ENCODE measurements around the gene DCAF17.

The DCAF17 gene

GRCh38 chr2:171434013-171434989, at the start of gene DCAF17:
TSS of gene DCAF17 (plus strand) at chr2:171434226. CDS start at chr2:171434578, 352 bp downstream.
- DNase-seq: peak; percentile 95

GRCh38 chr2:171386627-171387026, 47.4 kb upstream of the DCAF17 start:
- no peak for DNase-seq

DNA sequence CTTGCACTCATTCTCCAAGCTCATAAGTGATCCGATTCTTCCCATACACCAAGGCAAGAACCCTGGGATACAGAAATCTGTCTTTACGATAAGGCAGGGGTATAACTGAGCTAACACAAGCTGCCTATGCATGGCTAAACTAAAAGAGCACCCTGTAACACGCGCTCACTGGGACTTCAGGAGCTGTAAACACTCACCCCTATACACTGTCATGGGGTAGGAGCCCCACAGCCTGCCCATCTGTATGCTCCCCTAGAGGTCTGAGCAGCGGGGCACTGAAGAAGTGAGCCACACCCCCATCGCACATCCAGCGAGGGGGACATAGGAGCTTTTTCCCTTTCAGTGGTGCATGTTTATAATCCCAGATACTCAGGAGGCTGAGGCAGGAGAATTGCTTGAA, 47.0 kb upstream of the DCAF17 start:
- DNase-seq: no peak

DNA sequence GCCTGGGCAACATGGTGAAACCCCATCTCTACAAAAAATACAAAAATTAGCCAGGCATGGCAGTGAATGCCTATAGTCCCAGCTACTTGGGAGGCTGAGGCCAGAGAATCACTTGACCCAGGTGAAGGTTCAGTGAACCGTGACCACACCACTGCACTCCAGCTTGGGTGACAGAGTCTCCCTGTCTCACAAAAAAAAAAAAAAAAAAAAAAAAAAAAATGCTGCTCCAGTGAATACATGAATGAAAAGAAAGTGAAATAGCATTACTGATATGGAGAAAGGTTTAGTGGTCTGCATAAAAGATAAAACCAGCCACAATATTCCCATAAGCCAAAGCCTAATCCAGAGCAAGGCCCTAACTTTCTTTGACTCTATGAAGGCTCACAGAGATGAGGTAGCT, 44.7 kb upstream of the DCAF17 start:
- DNase-seq: no peak

DNA sequence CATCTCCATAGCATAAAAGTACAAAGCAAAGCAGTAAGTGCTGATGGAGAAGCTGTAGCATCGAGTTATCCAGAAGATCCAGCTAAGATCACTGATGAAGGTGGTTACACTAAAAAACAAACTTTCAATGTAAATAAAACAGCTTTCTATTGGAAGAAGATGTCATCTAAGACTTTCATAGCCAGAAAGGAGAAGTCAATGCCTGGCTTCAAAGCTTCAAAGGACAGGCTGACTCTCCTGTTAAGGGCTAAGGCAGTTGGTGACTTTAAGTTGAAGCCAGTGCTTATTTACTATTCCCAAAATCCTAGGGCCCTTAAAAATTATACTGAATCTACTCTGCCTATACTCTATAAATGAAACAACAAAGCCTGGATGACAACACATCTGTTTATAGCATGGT, 44.2 kb upstream of the DCAF17 start:
- DNase-seq: no peak

DNA sequence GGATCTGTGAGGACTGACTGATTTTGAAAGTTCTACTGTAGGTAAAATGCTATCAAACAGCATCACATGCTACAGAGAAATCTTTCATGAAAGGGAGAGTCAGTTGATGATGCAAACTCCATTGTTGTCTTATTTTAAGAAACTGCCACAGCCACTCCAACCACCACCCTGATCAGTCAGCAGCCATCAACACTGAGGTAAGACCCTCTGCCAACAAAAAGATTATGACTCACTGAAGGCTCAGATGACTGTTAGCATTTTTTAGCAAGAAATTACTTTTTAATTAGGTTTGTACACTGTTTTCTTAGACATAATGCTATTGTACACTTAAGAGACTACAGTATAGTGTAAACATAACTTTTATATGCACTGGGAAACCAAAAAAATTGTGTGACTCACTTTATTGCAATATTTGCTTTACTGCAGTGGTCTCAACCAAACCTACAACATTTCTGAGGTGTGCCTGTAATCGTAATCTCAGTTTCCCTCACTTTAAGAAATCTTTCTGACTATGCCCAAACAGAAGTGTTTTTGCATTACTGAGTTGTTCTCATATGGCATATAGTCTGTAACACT, 43.0 kb upstream of the DCAF17 start:
- DNase-seq: peak; percentile 10

GRCh38 chr2:171391532-171391931, 42.5 kb upstream of the DCAF17 start:
- no peak for DNase-seq

DNA sequence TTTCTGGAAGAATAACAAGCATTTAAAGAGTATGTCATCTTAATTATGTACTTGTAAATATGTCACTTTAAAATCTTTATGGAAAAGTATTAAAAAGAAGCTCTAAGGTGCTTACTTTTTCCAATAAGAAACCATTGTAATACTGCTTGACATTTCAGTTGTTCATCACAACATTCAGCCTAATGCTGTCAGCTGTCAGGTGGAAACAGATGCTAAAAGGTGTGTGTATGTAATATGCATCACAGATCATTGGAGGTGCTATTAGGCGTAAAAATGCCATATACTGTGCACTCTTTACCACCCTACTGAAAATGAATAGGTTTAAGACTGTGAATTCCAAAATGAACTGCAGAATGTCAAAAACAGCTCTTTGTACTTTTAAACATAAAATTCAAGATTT, 40.5 kb upstream of the DCAF17 start:
- DNase-seq: no peak

DNA sequence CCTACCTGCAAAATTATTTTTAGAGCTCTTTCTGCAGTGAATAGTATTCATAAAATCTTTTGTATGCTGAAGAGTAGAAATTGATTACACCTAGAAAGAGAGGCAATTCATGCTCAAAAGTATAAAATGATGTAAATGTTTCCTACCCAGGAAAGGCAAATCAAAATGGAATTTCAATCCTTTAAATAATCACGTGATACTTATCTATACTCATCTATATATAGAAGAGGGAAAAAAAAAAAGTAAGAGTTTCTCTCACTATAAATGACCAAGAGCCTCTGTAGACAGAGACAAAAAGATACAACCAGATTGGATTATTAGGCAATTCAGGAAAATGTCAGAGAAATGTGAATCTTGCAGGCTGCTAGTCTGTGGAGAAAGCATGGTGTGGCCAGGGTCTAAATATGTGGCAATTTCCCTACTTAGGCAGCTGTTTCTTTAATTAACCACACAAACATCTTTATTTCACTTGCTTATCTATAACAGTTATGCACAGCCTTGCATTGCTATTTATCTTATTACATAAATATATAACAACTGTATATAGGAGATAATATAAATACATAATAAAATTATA, 39.8 kb upstream of the DCAF17 start:
- no peak for DNase-seq

DNA sequence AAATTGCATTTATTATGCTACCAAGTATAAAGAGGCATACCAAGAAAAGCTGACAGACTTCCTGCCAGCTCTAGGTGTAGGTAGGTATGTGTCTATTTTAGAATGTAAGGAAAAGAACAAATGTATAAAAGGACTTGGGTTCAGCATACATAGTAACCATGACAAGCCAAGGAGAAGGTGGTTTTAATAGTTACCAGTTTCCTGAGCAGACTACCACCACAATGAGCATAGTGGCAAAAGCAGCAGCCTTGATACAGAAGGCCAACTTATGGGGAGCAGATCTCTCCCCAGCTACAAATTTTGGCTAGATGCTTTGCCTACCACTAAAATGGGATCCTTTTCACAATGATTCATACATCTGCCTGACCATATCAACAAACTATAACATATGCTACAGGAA, 34.7 kb upstream of the DCAF17 start:
- DNase-seq: no peak

DNA sequence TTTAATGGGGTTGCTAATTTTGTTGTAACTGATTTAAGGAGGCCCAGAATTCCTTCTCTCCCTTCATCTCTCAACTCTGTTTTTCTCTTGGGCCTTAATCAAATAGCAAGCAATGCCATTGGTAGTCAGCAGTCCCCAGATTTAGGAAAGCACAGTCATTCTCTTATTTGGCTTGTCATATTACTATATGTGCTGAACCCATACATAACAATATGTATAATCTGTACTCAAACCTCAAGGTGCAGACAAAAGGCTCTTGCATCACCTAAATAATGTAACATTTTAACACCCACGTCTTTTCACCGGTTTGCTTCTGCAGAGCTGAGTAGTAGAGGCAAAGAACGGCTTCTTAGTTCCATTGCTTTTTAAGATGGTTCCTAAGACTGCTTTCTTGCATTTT, 33.6 kb upstream of the DCAF17 start:
- no peak for DNase-seq

DNA sequence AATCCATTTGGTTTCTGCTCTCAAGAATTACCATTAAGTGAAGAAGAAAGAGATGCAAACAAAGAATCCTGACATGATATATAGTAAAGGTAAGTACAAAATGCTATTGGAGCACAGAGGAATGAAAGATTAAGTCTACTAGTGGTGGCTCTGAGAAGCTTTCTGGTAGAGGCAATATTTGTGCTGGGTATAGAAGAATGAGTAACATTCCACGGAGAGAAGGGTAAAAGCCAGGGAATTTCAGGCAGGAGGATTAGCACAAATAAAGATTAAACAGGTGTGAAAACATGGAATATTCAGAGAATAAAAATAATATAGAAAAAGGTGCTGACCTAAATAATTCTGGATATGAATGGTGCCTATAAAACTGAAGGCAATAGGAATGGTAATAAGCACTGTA, 32.1 kb upstream of the DCAF17 start:
- no peak for DNase-seq

DNA sequence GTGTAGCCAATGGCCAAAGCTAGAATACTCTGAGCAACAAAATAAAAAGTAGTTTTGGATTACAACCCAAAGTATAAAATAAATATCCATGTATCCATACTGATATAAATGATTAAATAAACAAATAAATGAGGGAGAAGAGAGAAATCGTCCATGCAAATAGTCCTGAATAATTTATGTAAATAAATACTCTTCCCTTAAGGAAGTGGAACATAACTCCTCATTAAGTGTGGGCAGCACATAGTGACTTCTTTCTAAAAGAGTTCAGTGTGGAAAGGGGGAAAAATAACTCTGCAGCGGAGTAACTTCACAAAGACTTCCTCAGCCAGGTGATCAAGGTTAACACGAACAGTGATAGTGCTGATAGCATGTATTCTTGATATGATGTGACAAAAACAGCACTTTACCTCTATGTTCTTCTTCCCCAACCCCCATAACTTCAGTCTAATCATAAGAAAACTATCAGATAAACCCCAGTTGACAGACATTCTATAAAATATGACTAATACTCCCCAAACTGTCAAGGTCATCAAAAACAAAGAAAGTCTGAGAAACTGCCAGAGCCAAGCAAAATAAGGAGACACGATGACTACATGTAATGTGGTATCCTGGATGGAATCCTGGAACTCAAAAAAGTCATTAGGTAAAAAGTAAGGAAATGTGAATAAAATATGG, 31.0 kb upstream of the DCAF17 start:
- DNase-seq: no peak

DNA sequence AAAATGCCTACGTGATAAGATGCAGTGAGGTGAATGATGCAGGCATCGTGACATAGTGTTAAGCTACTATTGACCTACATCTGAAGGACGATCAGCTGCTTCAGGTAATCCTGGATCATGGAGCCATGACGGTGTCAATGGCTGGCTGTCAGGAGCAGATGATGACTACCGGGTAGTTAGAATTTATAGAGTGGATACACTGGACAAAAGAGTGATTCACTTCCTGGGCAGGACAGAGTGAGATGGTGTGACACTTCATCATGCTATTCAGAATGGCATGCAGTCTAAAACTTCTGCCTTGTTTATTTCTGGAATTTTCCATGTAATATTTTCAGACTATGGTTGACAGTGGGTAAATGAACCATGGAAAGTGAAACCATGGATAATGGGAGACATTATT, 29.8 kb upstream of the DCAF17 start:
- no peak for DNase-seq

DNA sequence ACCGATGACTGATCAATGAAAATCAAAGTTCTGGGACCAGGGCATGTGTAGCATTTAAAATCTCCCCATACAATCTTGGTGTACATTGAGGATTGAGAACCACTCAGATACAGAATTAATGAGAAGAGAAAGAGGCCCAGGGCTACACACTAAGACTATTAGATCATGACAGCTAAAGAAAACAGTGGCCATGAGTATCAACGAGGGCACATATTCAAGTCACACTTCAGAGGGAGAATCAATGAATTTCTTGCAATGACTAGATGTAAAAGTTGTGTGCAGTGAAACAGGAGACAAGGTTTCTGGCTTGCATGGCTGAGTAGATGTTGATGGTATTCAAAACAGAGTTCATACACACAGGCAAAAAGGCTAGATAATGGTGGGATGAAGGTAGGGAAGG, 29.3 kb upstream of the DCAF17 start:
- no peak for DNase-seq

DNA sequence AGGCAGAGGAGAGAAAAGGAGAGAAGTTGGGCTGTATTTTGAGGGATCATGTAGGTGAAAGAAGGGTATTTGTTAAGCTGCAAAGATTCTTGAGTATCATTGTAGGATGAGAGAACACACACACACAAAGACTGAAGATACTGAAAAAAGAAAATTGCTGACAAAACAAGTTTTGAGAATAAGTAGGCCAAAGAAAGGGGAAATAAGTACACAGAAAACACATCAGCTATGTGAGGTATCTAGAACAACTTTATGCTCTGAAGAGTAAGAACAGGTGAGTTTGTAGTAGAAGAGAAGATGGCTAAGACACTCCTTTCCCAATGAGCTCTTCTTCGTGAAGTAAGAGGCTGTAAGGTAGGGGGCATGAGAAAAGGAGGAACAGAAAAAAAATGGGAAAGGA, 28.5 kb upstream of the DCAF17 start:
- DNase-seq: no peak

- no peak for DNase-seq
These were observed 28.0 kb upstream of the DCAF17 start for GRCh38 chr2:171406044-171406443.

- no peak for DNase-seq
These were observed 26.9 kb upstream of the DCAF17 start for GRCh38 chr2:171407030-171407675.

- no peak for DNase-seq
These were observed 26.4 kb upstream of the DCAF17 start for GRCh38 chr2:171407676-171408044.

DNA sequence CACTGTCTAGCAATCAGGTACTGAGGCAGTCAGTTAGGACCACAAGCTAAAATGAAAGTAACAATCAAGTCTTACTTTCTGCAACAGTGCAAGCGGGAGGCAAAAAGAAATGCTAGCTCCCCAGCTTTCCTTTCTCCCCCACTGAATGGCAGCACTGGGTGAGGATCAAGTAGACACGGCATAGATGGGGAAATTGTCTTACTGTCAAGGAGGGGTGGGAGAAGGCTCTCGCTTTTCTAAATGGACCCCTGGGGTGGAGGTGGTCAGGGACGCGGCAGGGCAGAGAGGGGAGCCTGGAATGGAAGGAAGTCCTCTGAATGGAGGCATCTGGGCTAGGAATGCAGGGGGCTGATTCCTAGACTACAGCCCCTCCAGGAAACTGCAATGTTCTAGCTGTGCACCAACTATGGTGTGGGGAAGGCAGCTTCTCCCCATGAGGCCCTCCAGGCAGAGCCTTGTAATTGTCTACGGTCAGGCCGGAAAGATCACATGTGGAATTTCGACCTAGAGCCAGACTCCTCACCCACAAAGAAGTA, 24.5 kb upstream of the DCAF17 start:
- no peak for DNase-seq

DNA sequence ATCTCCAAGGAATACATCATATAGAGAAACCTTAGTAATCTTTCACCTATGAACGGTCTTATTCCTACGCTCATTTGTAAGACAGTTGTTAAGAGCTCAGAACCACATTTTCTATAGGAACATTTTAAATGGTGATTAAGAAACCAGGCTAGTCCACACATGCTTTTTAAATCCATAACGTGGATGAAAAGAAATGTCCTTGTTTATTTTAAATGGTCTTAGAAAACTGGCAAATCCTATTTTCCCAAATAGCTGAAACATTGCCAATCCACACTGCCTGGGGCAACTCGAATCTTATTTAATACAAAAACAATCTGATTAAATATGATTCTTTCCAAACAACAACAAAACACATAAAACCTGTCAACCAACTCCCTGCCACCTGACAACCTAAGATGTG, 23.9 kb upstream of the DCAF17 start:
- no peak for DNase-seq

DNA sequence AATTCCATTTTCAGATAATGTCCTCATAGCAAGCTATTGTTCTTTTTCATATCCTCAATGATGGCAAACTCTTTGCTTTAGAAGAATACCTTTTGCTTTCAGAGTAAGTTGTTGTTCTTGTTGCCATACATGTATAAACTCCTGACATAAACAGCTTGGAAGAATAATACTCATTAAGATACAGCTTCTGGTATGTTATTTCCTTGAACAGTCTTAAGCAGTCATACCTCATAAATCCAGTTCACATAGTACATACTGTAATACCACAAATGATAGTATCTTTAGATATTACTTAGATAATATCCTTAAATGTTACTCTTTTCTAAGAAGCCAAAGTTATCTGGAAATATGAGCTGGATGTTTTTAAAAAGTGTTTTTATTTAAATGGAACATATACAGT, 23.4 kb upstream of the DCAF17 start:
- no peak for DNase-seq

- DNase-seq: no peak
These were observed 22.8 kb upstream of the DCAF17 start for GRCh38 chr2:171411214-171411613.

Measured in stimulated activated CD4-positive, alpha-beta T cell treated with anti-CD3 and anti-CD28 coated beads, Interleukin-15, amount 100 ng/mL, for 24 hours (primary cell).